GM21390 (cell line): ENCODE data around the gene ABCF2.
A peak's percentile ranks its signal among the peaks of the same experiment; 100 is the strongest.

ENCODE experiments used
- ATAC-seq: cut with Tn5 transposase; IDR thresholded peaks from one replicate; pipeline ENCODE4 v1.9.1; 2021; ENCODE audit not compliant: unreplicated experiment

Gene ABCF2

GRCh38 chr7:151226560-151226874, 488 bp downstream of the ABCF2 start:
- ATAC-seq, result peak; percentile 3

DNA sequence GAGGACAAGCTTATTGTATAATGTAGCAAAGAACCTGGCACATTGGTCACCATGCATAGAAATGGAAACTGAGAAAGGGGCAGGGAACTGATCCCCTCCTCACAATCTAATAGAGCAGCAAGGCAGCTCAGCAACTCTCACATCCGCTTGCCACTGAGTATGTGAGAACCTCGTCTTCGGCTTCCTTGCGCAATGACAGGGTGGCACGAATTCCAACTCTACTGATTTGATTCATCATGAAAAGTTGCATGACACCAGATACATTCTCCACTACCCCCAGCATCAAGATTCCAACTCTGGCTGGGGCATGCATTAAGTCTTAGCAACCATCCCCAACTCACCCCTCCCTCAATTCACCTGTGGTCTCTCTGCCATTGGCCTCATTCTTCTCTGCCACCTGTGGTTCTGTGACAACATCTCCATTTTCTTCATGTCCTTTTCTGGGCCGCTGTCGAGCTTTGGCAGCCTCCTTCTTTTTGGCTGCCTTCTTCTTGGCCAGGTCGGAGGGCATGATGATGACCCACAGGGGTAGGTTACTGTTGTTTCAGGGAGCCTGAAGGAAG, 976 bp downstream of the ABCF2 start:
- no peak for ATAC-seq

- ATAC-seq, result no peak
Measured at GRCh38 chr7:151223728-151224127, 3.3 kb downstream of the ABCF2 start.

DNA sequence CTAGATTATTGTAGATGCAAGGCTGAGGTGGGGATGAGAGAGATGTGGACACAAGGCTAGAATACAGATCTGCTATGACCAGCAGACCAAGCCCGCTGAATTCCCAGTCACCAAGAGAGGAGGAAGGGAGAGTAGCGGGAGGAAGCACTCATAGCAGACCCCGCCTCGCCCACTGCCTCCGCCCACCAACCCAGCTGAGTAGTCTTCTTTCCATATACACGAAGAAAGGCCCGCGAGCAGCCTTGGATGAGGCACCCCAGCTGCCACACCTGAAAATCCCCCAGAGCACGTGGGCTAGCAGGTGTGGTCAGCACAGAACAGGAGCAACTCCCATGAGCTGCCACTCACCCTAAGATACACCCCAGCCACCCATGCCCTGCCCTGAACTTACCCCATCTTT, 8.8 kb downstream of the ABCF2 start:
- no peak for ATAC-seq

- ATAC-seq, result no peak
Measured at GRCh38 chr7:151215396-151215795, 11.6 kb downstream of the ABCF2 start.

GRCh38 chr7:151213826-151214225, 13.2 kb downstream of the ABCF2 start:
- ATAC-seq, result no peak

DNA sequence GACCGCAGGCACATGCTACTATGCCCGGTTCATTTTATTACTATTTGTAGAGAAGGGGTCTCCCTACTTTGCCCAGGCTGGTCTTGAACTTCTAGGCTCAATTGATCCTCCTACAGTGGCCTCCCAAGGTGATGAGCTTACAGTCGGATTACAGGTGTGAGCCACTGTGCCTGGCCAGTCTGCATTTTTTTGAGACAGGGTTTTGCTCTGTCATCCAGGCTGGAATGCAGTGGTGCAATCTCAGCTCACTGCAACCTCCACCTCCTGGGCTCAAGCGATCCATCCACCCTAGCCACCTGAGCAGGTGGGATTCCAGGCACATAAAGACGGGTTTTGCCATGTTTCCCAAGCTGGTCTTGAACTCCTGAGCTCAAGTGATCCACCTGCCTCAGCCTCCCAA, 14.4 kb downstream of the ABCF2 start:
- no peak for ATAC-seq

DNA sequence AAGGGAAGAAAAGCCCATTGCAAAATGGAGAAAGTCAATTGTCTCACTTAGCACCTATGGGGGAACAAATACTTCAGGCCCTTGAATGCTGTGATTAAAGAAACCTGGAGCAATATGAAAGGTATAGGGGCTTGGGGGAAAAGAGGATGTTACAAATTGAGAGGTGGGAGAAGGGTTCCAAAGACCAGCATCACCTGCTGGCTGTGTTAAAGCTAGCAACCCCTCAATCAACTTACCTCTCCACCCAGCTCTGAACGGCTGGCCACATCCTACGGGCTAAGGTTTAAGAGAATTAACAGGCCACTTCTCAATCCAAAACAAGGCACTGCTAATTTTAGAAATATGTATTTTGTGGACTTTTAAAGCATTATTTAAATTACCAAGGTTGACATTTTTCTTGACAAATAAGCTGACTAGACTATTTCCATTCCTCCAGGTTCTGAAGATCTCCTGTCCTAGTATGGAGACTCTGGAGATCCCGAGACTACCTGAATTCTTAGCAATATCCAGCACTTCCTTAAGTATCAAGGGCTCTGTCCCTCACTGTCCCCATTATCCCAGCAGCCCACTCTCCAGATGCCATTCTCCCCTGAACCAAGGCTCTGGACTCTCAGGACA, 15.7 kb downstream of the ABCF2 start:
- ATAC-seq, result no peak

- no peak for ATAC-seq
Measured at GRCh38 chr7:151210087-151210854, 16.7 kb downstream of the ABCF2 start, which contains the start of gene H2BK1. Gene H2BK1 (minus strand): TSS chr7:151210488. CDS start chr7:151210318, 170 bp downstream.

DNA sequence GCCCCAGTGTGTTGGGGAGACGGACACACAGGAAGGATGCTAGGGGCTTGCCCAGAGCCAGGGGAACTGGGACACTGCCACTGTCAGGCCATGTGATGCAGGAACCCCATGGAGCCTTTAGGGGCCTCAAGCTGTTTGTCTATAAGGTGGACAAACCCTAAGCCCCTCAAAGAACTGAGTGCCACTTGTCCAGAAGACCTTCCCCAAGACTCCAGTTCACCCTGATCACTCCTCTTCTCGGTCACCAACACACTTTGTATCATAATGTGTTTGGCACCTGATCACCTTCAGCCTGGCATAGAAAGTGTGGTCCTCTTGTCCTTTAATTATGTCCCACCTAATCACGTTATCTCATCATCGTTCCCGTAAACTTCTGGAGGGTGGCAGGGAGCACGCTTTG, 17.4 kb downstream of the ABCF2 start:
- no peak for ATAC-seq

DNA sequence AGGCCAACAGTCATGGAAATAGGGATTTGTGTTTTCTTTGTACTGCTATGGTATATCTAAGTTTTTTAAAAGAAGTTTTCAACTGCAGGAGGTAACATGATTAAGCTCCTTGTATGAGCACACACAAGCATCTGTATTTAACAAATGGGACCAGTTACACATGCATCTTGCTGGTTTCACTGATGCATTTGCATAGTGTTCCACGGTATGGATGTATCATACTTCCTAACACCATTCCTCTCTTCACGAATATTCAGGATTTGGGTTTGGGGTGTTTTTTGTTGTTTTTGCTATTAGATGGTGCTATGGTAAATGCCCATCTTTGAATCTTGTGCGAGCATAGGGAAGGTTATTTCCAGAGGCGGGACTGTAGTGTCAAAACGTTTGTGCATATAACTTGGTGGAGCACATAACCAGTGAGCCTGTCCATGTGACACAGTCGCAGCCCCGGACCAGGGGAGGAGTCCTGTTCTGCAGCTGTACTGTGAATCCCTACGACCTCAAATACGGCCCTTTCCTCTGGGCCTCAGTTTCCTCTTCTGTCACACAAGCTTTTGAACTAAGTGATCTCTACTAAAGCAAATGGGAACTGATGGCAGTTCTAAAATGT, 18.6 kb downstream of the ABCF2 start:
- ATAC-seq, result no peak

DNA sequence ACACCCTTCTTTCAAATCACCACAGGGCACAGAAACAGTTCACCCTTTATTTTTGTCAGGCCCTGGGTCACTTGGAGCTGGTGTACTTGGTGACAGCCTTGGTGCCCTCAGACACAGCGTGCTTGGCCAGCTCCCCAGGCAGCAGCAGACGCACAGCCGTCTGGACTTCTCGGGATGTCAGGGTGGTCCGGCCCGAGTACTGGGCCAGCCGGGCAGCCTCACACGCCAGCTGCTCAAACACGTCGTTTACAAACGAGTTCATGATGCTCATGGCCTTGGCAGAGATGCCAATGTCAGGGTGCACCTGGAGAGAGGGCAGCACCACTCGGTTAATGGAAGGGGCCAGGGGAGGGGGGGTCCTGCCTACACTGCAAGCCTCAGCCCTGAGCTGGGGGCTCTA, 19.2 kb downstream of the ABCF2 start:
- no peak for ATAC-seq

- ATAC-seq, result no peak
Measured at GRCh38 chr7:151207315-151207714, 19.7 kb downstream of the ABCF2 start.

DNA sequence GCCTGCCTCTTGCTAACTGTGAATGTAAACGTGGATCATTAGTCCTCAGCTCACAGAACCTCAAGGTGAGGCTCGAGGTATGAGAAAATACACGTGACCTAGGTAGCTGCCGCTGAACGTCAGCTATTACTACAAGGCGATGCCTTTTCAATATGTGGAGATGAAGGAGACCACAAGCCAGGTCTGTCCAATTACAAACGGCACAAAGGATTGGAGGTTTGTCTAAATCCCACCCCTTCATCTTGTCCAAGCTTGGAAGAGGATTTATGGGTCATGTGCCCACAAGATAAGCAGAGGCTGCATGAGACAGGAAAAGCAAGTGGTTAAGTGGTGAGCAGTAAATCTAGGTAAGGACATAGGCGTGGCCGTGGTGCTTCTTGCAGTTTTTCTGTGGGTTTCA, 20.1 kb downstream of the ABCF2 start:
- ATAC-seq, result no peak

DNA sequence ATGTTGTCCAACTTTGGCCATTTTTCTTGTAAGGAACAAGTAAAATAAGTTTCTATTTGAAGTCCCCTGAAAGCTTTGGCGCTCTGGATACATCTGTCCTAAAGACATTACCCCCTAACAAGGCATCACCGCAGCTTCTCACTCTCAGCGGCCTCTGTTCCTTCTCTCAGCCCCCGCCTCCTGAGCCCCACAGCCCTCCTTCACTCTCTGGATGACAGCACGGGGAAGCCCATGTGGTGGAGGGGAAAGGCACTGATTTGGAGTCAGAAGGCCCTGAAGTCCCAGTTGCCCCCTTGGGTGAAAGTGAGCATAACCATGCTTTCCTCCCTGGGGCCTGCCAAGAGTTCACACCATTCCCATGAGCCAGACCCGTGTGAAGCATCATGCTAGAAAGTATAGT, 21.3 kb downstream of the ABCF2 start:
- no peak for ATAC-seq

DNA sequence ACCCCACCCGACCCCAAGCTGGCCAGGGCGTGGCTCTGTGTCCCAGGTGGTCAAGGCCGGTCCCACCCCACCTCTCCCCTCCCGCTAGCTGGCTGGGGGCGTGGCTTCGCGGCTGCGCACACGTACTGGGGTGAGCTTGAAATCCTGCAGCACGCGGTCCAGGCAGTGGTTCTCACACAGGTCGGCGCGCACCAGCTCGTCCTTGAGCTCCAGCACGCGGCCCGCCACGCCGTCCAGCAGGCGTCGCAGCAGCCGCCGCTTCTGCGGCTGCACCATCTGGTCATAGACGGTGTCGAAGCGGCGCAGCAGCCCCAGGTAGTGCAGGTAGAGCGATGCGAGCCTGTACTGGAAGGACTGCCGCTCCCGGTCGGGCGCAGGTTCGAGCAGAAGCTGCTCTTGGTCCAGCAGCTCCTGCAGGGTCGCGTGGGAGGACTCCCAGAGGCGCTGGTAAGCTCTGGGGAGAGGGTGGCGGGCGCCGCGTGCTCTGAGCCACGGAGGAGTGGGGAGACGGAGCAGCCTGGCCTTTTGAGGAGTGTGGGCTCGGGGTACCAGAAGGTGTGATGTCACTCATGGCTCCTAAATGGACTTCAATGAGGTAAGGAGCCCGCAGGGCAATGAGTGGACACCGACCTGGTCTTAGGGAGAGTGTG, 22.5 kb downstream of the ABCF2 start:
- ATAC-seq, result no peak

- ATAC-seq, result no peak
Measured at GRCh38 chr7:151202836-151203235, 24.2 kb downstream of the ABCF2 start.

DNA sequence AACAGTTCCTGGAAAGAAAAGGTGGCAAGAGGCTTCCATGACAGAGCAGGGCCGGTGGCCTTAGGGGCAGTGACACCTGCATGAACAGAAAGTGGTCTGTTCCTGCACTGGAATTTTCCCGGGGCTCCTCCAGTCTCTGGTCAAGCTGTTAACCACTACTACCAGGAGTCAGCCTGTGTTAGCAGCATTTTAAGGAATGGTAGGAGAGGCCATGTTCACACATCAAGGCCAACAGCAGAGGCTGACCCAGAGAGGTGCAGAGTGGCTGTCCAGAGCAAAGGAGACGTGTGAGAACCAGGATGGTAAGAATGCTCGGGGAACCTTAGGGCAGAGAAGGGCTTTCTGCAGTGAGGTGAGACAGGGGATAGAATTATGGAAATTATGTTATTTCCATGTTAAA, 25.3 kb downstream of the ABCF2 start:
- ATAC-seq, result no peak

DNA sequence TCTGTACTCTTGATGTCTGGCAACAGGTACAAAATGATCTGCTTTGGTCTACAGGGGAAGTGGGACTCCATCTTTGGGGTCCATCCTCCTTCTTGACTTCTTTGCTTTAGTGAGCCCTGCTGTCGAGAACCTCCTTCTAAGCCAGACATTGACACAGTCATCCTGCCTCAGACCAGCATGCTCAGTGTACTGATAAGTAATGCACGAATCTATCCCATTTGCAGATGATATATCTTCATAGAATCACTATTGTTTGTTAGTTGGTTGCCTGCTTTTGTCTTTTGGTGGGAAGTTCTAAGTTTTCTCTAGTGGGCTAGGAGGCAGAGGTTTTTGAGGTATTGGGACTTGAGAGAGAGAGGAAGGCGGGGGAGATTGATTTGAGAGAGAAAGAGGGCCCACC, 25.7 kb downstream of the ABCF2 start:
- ATAC-seq, result no peak

DNA sequence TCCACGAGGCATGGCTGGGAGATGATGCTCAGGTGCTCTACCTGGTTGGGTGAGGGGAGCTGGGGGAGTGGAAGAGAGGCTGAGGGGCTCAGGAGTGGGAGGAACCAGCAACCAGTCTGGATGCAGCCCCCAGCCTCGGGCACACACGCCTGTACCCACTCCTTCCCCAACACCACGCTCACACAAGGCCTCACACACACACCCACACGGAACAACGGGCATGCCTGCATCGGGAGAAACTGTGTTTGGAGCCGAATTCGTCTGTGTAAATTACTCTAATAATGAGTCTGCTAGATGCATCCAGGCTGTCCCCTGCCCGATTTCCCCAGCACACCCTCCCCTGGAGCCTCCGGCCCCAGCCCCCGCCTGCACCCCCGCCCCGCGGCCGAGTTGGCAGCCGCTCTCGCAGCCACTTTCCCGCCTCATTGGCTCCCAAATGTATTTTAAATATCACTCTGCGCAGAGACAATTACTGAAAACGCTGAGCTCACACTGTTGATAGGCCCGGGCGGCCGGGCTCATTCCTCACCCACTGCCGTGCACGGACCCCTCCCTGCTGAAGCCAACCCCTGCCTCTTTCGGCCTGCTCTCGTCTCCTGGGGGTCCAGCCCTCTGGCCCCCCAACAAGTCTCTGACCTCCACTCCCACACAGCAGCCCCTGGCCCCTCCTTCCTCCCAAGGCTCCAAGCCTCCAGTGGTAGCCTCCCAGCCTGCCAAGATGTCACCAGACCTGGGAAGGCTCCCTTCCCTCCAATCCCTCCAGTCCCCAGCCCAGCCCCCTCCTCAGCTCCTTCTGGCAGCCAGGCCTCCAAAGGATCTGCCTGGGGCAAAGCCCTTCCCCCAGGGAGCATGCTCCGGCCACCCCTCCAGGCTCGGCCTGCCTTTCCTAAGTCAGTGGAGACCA, 27.8 kb downstream of the ABCF2 start:
- no peak for ATAC-seq

DNA sequence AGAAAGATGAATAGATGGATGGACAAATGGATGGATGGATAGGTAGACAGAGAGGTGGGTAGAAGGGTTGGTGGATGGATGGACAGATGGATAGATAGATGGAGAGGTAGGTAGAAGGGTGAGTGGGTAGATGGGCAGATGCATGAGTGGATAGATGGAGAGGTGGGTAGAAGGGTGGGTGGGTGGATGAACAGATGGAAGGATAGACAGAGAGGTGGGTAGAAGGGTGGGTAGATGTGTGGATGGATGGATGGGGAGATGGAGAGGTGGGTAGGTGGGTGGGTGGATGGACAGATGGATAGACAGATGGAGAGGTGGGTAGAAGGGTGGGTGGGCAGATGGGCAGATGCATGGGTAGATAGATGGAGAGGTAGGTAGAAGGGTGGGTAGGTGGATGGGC, 29.1 kb downstream of the ABCF2 start:
- ATAC-seq, result no peak
